GM19452 (cell line): ENCODE measurements around the gene HCK.

Experiments
- ATAC-seq: cut with Tn5 transposase; IDR thresholded peaks from one replicate; pipeline ENCODE4 v1.9.1; 2021; ENCODE audit not compliant: unreplicated experiment

HCK gene

GRCh38 chr20:32124916-32125454, 72.9 kb downstream of the HCK start:
- ATAC-seq, result no peak

GRCh38 chr20:32125506-32125905, 73.5 kb downstream of the HCK start:
- ATAC-seq, result no peak

- no peak for ATAC-seq
Measured at GRCh38 chr20:32126919-32127318, 74.9 kb downstream of the HCK start.

- no peak for ATAC-seq
Measured at GRCh38 chr20:32127347-32127746, 75.3 kb downstream of the HCK start.

- no peak for ATAC-seq
Measured at GRCh38 chr20:32128167-32128566, 76.1 kb downstream of the HCK start.

GRCh38 chr20:32129863-32130262, 77.8 kb downstream of the HCK start:
- ATAC-seq, result no peak

GRCh38 chr20:32130352-32130751, 78.3 kb downstream of the HCK start:
- no peak for ATAC-seq

GRCh38 chr20:32130965-32131364, 78.9 kb downstream of the HCK start:
- ATAC-seq, result no peak

GRCh38 chr20:32132911-32133549, 81.0 kb downstream of the HCK start:
- ATAC-seq, result peak; percentile 77

- ATAC-seq, result no peak
Measured at GRCh38 chr20:32134026-32134425, 82.0 kb downstream of the HCK start.

GRCh38 chr20:32135983-32136515, 84.0 kb downstream of the HCK start:
- ATAC-seq, result no peak

GRCh38 chr20:32138921-32139320, 86.9 kb downstream of the HCK start:
- ATAC-seq, result no peak

GRCh38 chr20:32139947-32140346, 87.9 kb downstream of the HCK start:
- no peak for ATAC-seq

GRCh38 chr20:32140603-32141002, 88.6 kb downstream of the HCK start:
- ATAC-seq, result no peak

GRCh38 chr20:32141465-32141980, 89.5 kb downstream of the HCK start:
- no peak for ATAC-seq

- no peak for ATAC-seq
Measured at GRCh38 chr20:32142088-32142487, 90.0 kb downstream of the HCK start.

GRCh38 chr20:32142991-32143390, 90.9 kb downstream of the HCK start:
- ATAC-seq, result no peak

GRCh38 chr20:32144898-32145662, 93.0 kb downstream of the HCK start:
- ATAC-seq, result no peak

- no peak for ATAC-seq
Measured at GRCh38 chr20:32149566-32150170, 97.6 kb downstream of the HCK start.

GRCh38 chr20:32150291-32150848, 98.3 kb downstream of the HCK start:
- ATAC-seq, result no peak
